OCI-LY7 (cell line): ENCODE data around the gene INHA. TPM values are rescaled to one million over a fixed set of nuclear protein-coding genes. Genes with fewer than 3 reads are reported as not detected.

ENCODE experiments used
- BruUV-seq: library from RNA; stranded (reverse); fragments of 400-500 nt; replicated peaks from 2 replicates; lab custom pipeline; 2021; lab: Mats Ljungman, UMichigan
- CTCF ChIA-PET: fragments of 300-600 bp; sonication (Branson Sonifier 250); formaldehyde crosslinking; loops from one replicate; lab custom pipeline; 2022; ENCODE audit warnings: antibody characterized with exemption; ENCODE audit not compliant: unreplicated experiment; lab: Charles Lee
- POLR2A ChIA-PET: fragments of 300-600 bp; sonication (Branson Sonifier 250); formaldehyde crosslinking; loops from one replicate; lab custom pipeline; 2022; ENCODE audit warnings: antibody characterized with exemption; lab: Charles Lee
- DNase-seq: peaks from one replicate; pipeline ENCODE4 v3.0.0-alpha.2; 2015; ENCODE audit warnings: low spot score
- H2AFZ ChIP-seq: fragments of 200-600 bp; sonication (generic), shearing (Covaris generic); 2 replicates; pipeline ENCODE4 v1.6.1; 2014; ENCODE audit warnings: mild to moderate bottlenecking, antibody characterized with exemption, low read length, moderate library complexity
- H3K27ac ChIP-seq: fragments of 200-600 bp; sonication (generic); 2 replicates; pipeline ENCODE4 v1.5.1; 2014; ENCODE audit warnings: mixed run types, low read depth, mild to moderate bottlenecking, moderate library complexity, low read length, inconsistent platforms; ENCODE audit not compliant: poor library complexity, severe bottlenecking
- H3K36me3 ChIP-seq: fragments of 200-600 bp; sonication (generic); 2 replicates; pipeline ENCODE4 v1.6.1; 2014; ENCODE audit warnings: mild to moderate bottlenecking, antibody characterized with exemption, low read length, moderate library complexity, mixed read lengths; ENCODE audit not compliant: insufficient read depth
- H3K4me1 ChIP-seq: fragments of 200-600 bp; sonication (generic); 2 replicates; pipeline ENCODE4 v1.5.1; 2014; ENCODE audit warnings: mild to moderate bottlenecking, low read length; ENCODE audit not compliant: insufficient read depth, poor library complexity, severe bottlenecking
- H3K4me2 ChIP-seq: fragments of 200-600 bp; sonication (generic); 2 replicates; pipeline ENCODE4 v1.6.1; 2014; ENCODE audit warnings: mild to moderate bottlenecking, low read length
- H3K4me3 ChIP-seq: fragments of 200-600 bp; sonication (generic); 2 replicates; pipeline ENCODE4 v1.5.1; 2014; ENCODE audit warnings: mild to moderate bottlenecking, low read depth, low read length; ENCODE audit not compliant: poor library complexity, severe bottlenecking
- H3K79me2 ChIP-seq: fragments of 200-600 bp; sonication (generic); 2 replicates; pipeline ENCODE4 v1.6.1; 2016; ENCODE audit warnings: low read depth, mild to moderate bottlenecking, low read length, moderate library complexity, mixed read lengths; ENCODE audit not compliant: insufficient read depth
- H3K9me2 ChIP-seq: fragments of 200-600 bp; sonication (generic); 2 replicates; pipeline ENCODE4 v1.6.1; 2016; ENCODE audit warnings: mild to moderate bottlenecking, low read length, mixed read lengths; ENCODE audit not compliant: insufficient read depth
- H3K9me3 ChIP-seq: fragments of 200-600 bp; sonication (generic); 2 replicates; pipeline ENCODE4 v1.6.1; 2014; ENCODE audit warnings: mild to moderate bottlenecking, mixed run types, low read length, mixed read lengths
- H4K20me1 ChIP-seq: fragments of 200-600 bp; sonication (generic); 2 replicates; pipeline ENCODE4 v1.6.1; 2014; ENCODE audit warnings: mild to moderate bottlenecking, antibody characterized with exemption, low read length, moderate library complexity, mixed read lengths; ENCODE audit not compliant: insufficient read depth
- EZH2phosphoT487 ChIP-seq: fragments of 200-600 bp; sonication (generic); IDR thresholded peaks from 2 replicates; pipeline ENCODE4 v1.6.1; 2018; ENCODE audit warnings: low read depth, borderline replicate concordance, mild to moderate bottlenecking, mixed run types, antibody characterized with exemption, low read length, moderate library complexity, mixed read lengths
- intact Hi-C: fragments of 100-400 bp; cut with micrococcal nuclease; formaldehyde crosslinking; loops from one replicate; pipeline ENCODE4 v1.10.0; 2022; ENCODE audit not compliant: unreplicated experiment
- total RNA-seq, 2 experiments: library from RNA; depleted of rRNA in 1 of 2; stranded (reverse); fragments of >200 nt in 1 of 2; shearing (Covaris generic) in 1 of 2; gene quantifications; 2 replicates each; pipeline ENCODE4 v1.2.3, GENCODE V29; 2014 to 2022
- TF ChIP-seq, protein P1 (sequence below): fragments of 200-600 bp; sonication (generic); conservative IDR thresholded peaks from 2 replicates; pipeline ENCODE4 v1.5.1; 2014; ENCODE audit warnings: mild to moderate bottlenecking, antibody characterized with exemption, low read length, moderate library complexity, mixed read lengths

The INHA gene
- total RNA-seq, 2 experiments from 2014 or later: not detected

DNA sequence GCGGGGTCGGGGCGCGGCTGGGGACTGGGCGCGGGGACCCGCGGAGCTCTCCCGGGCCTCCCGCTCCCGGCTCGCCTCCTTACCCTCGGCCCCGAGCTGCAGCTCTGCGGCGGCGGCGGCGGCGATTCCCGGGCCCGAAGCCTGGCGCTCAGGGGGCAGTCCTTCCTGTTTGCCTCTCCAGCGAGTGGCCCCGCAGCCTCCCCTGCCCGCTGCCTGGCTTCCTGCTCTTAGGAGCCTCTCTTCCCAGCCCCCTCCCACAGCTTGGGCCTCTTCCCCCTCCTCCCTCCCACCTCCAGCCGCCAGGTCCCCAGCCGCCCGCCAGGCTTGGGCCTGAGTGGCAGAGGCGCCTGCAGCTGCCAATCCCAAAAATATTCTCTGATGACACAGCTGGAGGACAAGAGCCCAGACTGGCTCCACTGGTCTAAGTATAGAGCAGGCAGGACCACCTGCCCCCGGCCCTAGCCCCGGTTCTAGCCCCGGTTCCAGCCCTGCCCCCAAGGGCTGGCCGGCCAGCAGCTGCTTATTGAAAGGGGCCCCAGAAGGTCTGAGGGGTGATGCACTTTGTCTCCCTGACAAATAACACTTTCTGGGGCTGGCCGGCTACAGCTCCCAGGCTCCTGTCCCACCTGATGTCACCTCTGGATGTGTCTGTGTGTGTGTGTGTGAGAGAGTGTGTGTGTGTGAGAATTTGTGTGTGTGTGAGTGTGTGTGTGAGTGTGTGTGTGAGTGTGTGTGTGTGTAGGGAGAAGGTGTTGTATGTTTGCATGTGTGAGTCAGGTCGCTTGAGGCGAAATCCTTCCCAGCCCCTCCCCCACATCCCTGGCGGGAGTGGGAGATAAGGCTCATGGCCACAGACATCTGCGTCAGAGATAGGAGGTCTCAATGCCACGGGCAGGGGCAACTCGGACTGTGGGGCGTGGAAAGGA lies 536 bp upstream of the INHA start, which contains the start of gene OBSL1:
TSS of gene OBSL1 (minus strand) at position 229 of the 926 bp plus-strand sequence. CDS start 307 bp downstream, outside the sequence.
- no peak within 1 kb of the TSS for H3K4me3 ChIP-seq
- ChIA-PET POLR2A (no interaction called here), CTCF (no interaction called here)
- H3K9me3 ChIP-seq: no peaks in the 10 kb centered on the region
- no peaks in the 10 kb centered on the region for H3K9me2 ChIP-seq
- no peaks in the 10 kb centered on the region for H3K36me3 ChIP-seq
- H2AFZ ChIP-seq: no peak within 1 kb of the TSS
- H3K27ac ChIP-seq: no peak within 1 kb of the TSS
- H3K79me2 ChIP-seq: no peaks in the 10 kb centered on the region
- H4K20me1 ChIP-seq: no peaks in the 10 kb centered on the region
- TF ChIP-seq EZH2phosphoT487: no peak
- TF ChIP-seq, protein P1, sequence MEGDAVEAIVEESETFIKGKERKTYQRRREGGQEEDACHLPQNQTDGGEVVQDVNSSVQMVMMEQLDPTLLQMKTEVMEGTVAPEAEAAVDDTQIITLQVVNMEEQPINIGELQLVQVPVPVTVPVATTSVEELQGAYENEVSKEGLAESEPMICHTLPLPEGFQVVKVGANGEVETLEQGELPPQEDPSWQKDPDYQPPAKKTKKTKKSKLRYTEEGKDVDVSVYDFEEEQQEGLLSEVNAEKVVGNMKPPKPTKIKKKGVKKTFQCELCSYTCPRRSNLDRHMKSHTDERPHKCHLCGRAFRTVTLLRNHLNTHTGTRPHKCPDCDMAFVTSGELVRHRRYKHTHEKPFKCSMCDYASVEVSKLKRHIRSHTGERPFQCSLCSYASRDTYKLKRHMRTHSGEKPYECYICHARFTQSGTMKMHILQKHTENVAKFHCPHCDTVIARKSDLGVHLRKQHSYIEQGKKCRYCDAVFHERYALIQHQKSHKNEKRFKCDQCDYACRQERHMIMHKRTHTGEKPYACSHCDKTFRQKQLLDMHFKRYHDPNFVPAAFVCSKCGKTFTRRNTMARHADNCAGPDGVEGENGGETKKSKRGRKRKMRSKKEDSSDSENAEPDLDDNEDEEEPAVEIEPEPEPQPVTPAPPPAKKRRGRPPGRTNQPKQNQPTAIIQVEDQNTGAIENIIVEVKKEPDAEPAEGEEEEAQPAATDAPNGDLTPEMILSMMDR: no peak
- intact Hi-C loops: no loop called here
- no peak within 1 kb of the TSS for H3K4me2 ChIP-seq
- DNase-seq: no peak
- no TSS peak for BruUV-seq
- H3K4me1 ChIP-seq: no peaks in the 10 kb centered on the region

DNA sequence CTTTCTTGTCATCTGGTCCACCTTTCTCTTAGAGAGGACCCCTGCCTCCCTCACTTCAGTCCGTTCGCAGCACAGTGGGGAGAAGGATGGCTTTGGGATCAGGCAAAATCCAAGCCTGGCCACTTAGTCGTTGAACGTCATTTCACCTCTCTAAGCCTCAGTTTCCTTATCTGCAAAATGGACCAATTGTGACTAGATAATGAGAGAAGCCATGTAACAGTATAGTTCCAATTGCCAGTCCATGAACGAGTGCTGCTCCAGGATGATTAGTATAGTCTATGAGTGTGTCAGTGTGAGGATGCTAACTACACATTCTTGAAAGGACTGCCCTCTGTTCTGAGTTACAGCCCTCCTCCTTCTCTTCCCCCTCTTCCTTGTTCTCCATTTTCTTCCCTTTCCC lies 1.1 kb downstream of the INHA start:
- POLR2A ChIA-PET: no interaction called here
- H3K9me2 ChIP-seq: no peaks in the 10 kb centered on the region
- H4K20me1 ChIP-seq: no peaks in the 10 kb centered on the region
- H3K4me2 ChIP-seq: no peak overlapping the region
- no peaks in the 10 kb centered on the region for H3K4me1 ChIP-seq
- TF ChIP-seq, protein P1: no peak
- no peak for TF ChIP-seq EZH2phosphoT487
- no peak for DNase-seq
- intact Hi-C loops: no loop called here
- H3K4me3 ChIP-seq: no peak overlapping the region
- CTCF ChIA-PET: no interaction called here
- BruUV-seq: no TSS peak
- H3K9me3 ChIP-seq: no peaks in the 10 kb centered on the region
- H2AFZ ChIP-seq: no peak overlapping the region
- H3K79me2 ChIP-seq: no peaks in the 10 kb centered on the region
- no peak overlapping the region for H3K27ac ChIP-seq
- no peaks in the 10 kb centered on the region for H3K36me3 ChIP-seq
